Duodenal mucosa (tissue), 2 donors: Measurements from ENCODE around the gene NDUFS2.
"Not testable (repeated sequence)": the region's sequence is repeated elsewhere in the genome, so short reads cannot be mapped to it uniquely, and the experiment has no call there.

Source experiments
- H3K27ac ChIP-seq: one replicate; pipeline ENCODE4 v1.7.0; 2013; ENCODE audit warnings: low read depth, low read length
- H3K27me3 ChIP-seq, 2 donors: one replicate each; pipeline ENCODE4 v1.7.0; 2013; ENCODE audit warnings: low read length in 2 of 2, control low read depth in 1 of 2; ENCODE audit not compliant: insufficient read depth in 2 of 2, control insufficient read depth in 1 of 2
- H3K36me3 ChIP-seq, 2 donors: one replicate each; pipeline ENCODE4 v1.7.0; 2013; ENCODE audit warnings: low read length in 2 of 2, control low read depth in 1 of 2; ENCODE audit not compliant: insufficient read depth in 2 of 2, control insufficient read depth in 1 of 2
- H3K4me1 ChIP-seq, 2 donors: one replicate each; pipeline ENCODE4 v1.7.0; 2013; ENCODE audit warnings: low read length in 2 of 2, control low read depth in 1 of 2; ENCODE audit not compliant: insufficient read depth in 2 of 2, control insufficient read depth in 1 of 2
- H3K4me3 ChIP-seq, 2 donors: one replicate each; pipeline ENCODE4 v1.7.0; 2013; ENCODE audit warnings: low read length in 2 of 2, low read depth in 1 of 2
- H3K9ac ChIP-seq, 2 donors: one replicate each; pipeline ENCODE4 v1.7.0; 2013; ENCODE audit warnings: low read length in 2 of 2, low read depth in 1 of 2
- H3K9me3 ChIP-seq, 2 donors: one replicate each; pipeline ENCODE4 v1.7.0; 2013; ENCODE audit warnings: low read length in 2 of 2, control low read depth in 1 of 2; ENCODE audit not compliant: control insufficient read depth in 1 of 2

Gene NDUFS2

DNA sequence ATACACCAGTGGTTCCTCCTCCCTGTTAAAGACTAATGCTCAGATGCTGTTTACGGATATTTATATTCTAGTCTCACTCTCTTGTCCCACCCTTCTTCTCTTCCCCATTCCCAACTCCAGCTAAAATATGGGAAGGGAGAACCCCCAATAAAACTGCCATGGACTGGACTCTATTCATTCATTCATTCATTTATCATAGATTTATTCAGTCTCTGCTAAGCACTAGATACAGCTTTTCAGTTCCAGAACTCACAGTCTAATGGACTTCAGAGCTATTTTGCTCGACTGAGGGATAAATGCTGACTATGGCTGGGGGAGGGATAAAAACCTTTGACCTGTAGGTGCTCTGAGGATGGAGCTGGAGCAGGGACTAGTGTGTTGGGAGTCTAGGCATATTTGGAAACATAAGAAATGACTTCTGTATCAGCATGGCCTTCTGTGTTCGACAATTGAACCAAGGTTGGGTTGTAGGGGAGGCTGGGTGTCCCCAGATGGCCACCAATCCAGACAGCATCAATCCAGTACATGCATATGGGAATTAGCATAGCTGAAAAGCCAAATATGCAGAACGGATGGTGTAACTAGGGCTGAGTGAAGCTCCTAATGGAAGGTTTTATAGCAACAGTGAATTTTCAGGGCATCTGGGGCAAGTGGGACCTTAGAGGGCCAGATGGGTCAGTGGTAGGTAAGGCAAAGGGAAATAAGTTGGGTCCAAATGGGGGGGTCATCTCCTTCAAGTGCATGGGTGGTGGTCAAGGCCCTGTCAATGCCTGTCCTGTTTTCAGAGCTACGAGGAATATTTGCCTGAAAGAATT lies 17.1 kb downstream of the NDUFS2 start:
- H3K4me1 ChIP-seq = peaks cover 19 to 40% of the 10 kb centered on the region in 2 donors
- no peak overlapping the region for H3K4me3 ChIP-seq
- no peaks in the 10 kb centered on the region for H3K9me3 ChIP-seq
- no peak overlapping the region for H3K9ac ChIP-seq
- H3K27me3 ChIP-seq = no peaks in the 10 kb centered on the region
- no peak overlapping the region for H3K27ac ChIP-seq
- peaks cover 0 to 9% of the 10 kb centered on the region in 2 donors for H3K36me3 ChIP-seq

- Histone ChIP-seq H3K4me1 (peaks cover 25 to 45% of the 10 kb centered on the region in 2 donors), H3K9me3 (no peaks in the 10 kb centered on the region), H3K36me3 (peaks cover 0 to 4% of the 10 kb centered on the region in 2 donors), H3K9ac (no peak overlapping the region), H3K4me3 (no peak overlapping the region), H3K27me3 (no peaks in the 10 kb centered on the region), H3K27ac (no peak overlapping the region)
Observed at GRCh38 chr1:161220002-161220401, 17.8 kb downstream of the NDUFS2 start.

GRCh38 chr1:161222175-161223019 lies 20.2 kb downstream of the NDUFS2 start:
- H3K4me3 ChIP-seq = no peak overlapping the region
- H3K4me1 ChIP-seq = peaks cover 40 to 53% of the 10 kb centered on the region in 2 donors
- no peak overlapping the region for H3K27ac ChIP-seq

DNA sequence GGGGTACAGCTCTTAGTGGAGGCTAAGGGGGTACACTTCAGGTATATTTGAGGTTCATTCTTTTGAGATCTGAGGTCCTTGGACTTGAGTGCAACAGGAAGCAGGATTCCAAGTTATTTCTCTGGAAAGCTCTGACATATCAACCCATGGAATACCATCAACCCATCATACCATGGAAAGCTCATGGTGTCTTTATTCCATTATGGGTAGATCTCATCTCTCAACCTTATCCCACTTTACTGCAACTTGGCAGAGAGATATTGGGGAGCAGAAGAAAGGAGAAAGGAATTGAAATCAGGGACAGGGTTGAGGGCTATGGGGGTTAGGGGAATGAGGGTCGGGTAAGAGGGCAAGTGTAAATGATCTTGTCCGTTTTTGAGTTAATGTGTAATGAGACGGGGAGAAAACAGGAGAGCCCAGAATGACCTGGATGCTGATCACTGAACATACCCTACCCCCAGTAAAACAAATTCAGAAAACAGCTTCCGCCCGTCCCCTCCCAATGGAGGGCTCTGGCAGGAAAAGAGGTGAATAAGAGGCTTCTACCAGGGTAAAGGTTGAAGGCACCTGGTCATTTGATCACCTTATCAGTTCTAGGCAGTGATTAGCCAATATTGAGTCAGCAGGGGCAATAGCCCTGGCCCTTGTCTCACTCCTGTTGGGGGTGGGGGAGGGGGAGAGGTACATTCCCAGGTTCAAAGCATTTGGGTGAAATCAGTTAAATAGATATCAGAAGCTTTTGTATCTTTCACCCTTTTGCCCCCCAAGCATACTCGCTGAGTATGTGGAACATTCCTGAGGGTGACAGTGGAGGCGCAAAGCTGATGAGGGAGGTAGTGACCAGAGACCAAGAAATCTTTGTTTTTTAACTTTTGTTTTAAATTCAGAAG lies 21.9 kb downstream of the NDUFS2 start:
- peaks cover 40 to 48% of the 10 kb centered on the region in 2 donors for H3K4me1 ChIP-seq
- H3K27ac ChIP-seq = no peak overlapping the region
- H3K9ac ChIP-seq = no peak overlapping the region

More at GRCh38 chr1:161222175-161223019, 20.2 kb downstream of the NDUFS2 start:
- H3K27me3 ChIP-seq = no peaks in the 10 kb centered on the region
- no peaks in the 10 kb centered on the region for H3K36me3 ChIP-seq
- H3K9ac ChIP-seq = no peak overlapping the region
- no peaks in the 10 kb centered on the region for H3K9me3 ChIP-seq

GRCh38 chr1:161224695-161225087 lies 22.5 kb downstream of the NDUFS2 start:
- H3K9me3 ChIP-seq, H3K27ac ChIP-seq, H3K27me3 ChIP-seq, H3K9ac ChIP-seq: not testable (repeated sequence)
- Histone ChIP-seq H3K4me3 (peak overlapping the region in 1 of 2 donors; percentile 16), H3K36me3 (peaks cover 17 to 18% of the 10 kb centered on the region in 2 donors), H3K4me1 (peaks cover 37 to 42% of the 10 kb centered on the region in 2 donors)

More for the DNA sequence above, 21.9 kb downstream of the NDUFS2 start:
- no peaks in the 10 kb centered on the region for H3K27me3 ChIP-seq
- peaks cover 10 to 12% of the 10 kb centered on the region in 2 donors for H3K36me3 ChIP-seq
- H3K4me3 ChIP-seq = peak overlapping the region in 1 of 2 donors; percentile 16
- no peaks in the 10 kb centered on the region for H3K9me3 ChIP-seq

GRCh38 chr1:161225178-161225533 lies 23.0 kb downstream of the NDUFS2 start:
- H3K27ac ChIP-seq = no peak overlapping the region
- peak overlapping the region in 1 of 2 donors; percentile 32 for H3K9ac ChIP-seq
- no peaks in the 10 kb centered on the region for H3K9me3 ChIP-seq
- peaks cover 19 to 23% of the 10 kb centered on the region in 2 donors for H3K36me3 ChIP-seq
- peaks cover 37 to 40% of the 10 kb centered on the region in 2 donors for H3K4me1 ChIP-seq
- H3K4me3 ChIP-seq = peak overlapping the region; percentile 1 to 35
- H3K27me3 ChIP-seq = no peaks in the 10 kb centered on the region

DNA sequence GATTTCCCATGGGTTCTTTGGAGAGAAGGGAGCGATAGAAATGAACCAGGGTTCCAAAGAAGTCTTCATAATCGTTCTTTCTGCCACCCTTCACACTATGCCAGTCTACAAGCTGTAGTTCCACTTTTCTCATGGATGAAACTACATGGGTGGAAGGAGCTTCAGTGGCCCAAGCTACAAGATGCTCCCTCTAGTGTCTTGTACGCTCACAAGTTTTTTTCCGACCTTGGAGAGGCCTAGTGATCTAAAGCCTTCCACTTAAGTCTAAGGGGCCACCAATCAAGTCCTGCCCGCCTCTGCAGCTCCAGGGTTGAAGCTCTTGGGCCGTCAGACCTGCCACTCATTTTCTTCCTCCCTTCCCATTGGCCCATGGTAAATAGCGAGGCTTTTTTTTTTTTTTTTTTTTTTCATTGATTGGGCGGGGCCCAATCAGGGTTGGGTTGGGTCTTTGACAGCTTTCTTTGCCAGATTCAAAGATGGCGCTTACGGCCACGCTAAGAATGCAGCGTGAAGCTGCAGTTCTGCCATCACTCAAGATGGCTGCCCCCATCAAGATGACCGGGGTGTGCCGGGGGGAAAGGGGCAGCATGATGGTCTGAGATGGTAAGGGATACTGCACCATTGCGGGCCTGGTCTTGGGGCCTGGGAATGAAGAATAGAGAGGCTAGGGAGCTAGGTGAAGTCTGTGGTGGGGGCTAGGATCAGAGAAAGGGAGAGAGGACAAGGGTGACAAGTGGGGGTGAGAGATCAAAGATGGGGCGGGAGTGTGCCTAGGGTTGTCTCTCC lies 23.6 kb downstream of the NDUFS2 start, which contains the start of gene TOMM40L:
TSS of gene TOMM40L (plus strand) at position 527 of the 786 bp plus-strand sequence. CDS start 430 bp downstream, outside the sequence.
- no peaks in the 10 kb centered on the region for H3K9me3 ChIP-seq
- peak within 1 kb of the TSS; percentile 95 to 98 for H3K4me3 ChIP-seq
- H3K4me1 ChIP-seq = peaks cover 37 to 40% of the 10 kb centered on the region in 2 donors
- H3K27me3 ChIP-seq = no peaks in the 10 kb centered on the region
- peak within 1 kb of the TSS; percentile 34 for H3K27ac ChIP-seq
- peak within 1 kb of the TSS; percentile 82 to 98 for H3K9ac ChIP-seq
- peaks cover 22 to 29% of the 10 kb centered on the region in 2 donors for H3K36me3 ChIP-seq

- H3K27ac ChIP-seq = peak overlapping the region; percentile 34
- H3K9me3 ChIP-seq = no peaks in the 10 kb centered on the region
Observed at GRCh38 chr1:161226320-161226711, 24.1 kb downstream of the NDUFS2 start.

DNA sequence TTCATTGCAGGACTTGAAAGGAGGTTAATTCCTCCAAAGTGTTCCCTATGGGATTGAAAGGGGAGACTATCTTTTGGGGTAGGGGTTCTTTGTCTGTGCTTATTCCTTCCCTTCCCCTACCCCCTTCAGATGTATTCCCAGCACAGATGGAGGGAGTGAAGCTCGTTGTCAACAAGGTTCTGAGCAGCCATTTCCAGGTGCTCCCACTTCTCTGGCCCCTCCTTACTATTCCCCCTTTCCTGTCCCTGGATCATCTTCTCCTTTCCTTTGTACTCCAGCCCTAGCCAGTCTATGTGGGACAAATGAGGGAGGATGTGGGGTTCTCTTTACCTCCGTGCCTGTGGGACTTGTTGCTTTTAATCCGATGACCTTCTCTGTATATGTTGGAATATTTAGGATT lies 24.6 kb downstream of the NDUFS2 start:
- Histone ChIP-seq H3K27ac (no peak overlapping the region), H3K9ac (peak overlapping the region; percentile 82 to 98), H3K9me3 (no peaks in the 10 kb centered on the region), H3K27me3 (no peaks in the 10 kb centered on the region), H3K36me3 (peaks cover 22 to 30% of the 10 kb centered on the region in 2 donors), H3K4me1 (peaks cover 37 to 40% of the 10 kb centered on the region in 2 donors), H3K4me3 (peak overlapping the region; percentile 95 to 98)

More at GRCh38 chr1:161226320-161226711, 24.1 kb downstream of the NDUFS2 start:
- H3K9ac ChIP-seq = peak overlapping the region; percentile 82 to 98
- peaks cover 22 to 30% of the 10 kb centered on the region in 2 donors for H3K36me3 ChIP-seq
- H3K4me3 ChIP-seq = peak overlapping the region; percentile 95 to 98
- H3K27me3 ChIP-seq = no peaks in the 10 kb centered on the region
- H3K4me1 ChIP-seq = peaks cover 37 to 40% of the 10 kb centered on the region in 2 donors
